HG03095 (cell line): Measurements from ENCODE around the gene INPP5F.
"Not testable (repeated sequence)": the region's sequence is repeated elsewhere in the genome, so short reads cannot be mapped to it uniquely, and the experiment has no call there.

Experiments
- ATAC-seq: cut with Tn5 transposase; IDR thresholded peaks from one replicate; pipeline ENCODE4 v1.9.1; 2021; ENCODE audit warnings: moderate library complexity; ENCODE audit not compliant: unreplicated experiment

INPP5F gene

GRCh38 chr10:119706521-119707278 is 19.1 kb upstream of the INPP5F start:
- ATAC-seq, result no peak

GRCh38 chr10:119707331-119707730 is 18.5 kb upstream of the INPP5F start:
- not testable (repeated sequence) for ATAC-seq

- not testable (repeated sequence) for ATAC-seq
These were observed 14.9 kb upstream of the INPP5F start for GRCh38 chr10:119710935-119711334.

GRCh38 chr10:119713744-119714483 is 11.9 kb upstream of the INPP5F start:
- no peak for ATAC-seq

- no peak for ATAC-seq
These were observed 11.4 kb upstream of the INPP5F start for GRCh38 chr10:119714484-119714816.

- no peak for ATAC-seq
These were observed 10.0 kb upstream of the INPP5F start for GRCh38 chr10:119715628-119716505.

- no peak for ATAC-seq
These were observed 2.7 kb upstream of the INPP5F start for GRCh38 chr10:119723161-119723560.

- ATAC-seq, result no peak
These were observed 2.2 kb upstream of the INPP5F start for GRCh38 chr10:119723624-119724023.

- ATAC-seq, result no peak
These were observed 995 bp upstream of the INPP5F start for GRCh38 chr10:119724593-119725516.

GRCh38 chr10:119725517-119725827 is 378 bp upstream of the INPP5F start:
- no peak for ATAC-seq

GRCh38 chr10:119726676-119727261 is 919 bp downstream of the INPP5F start:
- no peak for ATAC-seq

GRCh38 chr10:119728172-119728800 is 2.4 kb downstream of the INPP5F start:
- ATAC-seq, result no peak

GRCh38 chr10:119734396-119735332 is 8.8 kb downstream of the INPP5F start:
- ATAC-seq, result no peak

GRCh38 chr10:119735451-119735850 is 9.6 kb downstream of the INPP5F start:
- ATAC-seq, result no peak

- no peak for ATAC-seq
These were observed 10.4 kb downstream of the INPP5F start for GRCh38 chr10:119736220-119736619.

GRCh38 chr10:119737039-119737663 is 11.3 kb downstream of the INPP5F start:
- ATAC-seq, result no peak

- ATAC-seq, result no peak
These were observed 12.0 kb downstream of the INPP5F start for GRCh38 chr10:119737823-119738222.

- ATAC-seq, result no peak
These were observed 13.1 kb downstream of the INPP5F start for GRCh38 chr10:119738962-119739361.
